ENCODE measurements around the gene SSPN.

GRCh38 chr12:26252946-26253345, 57.6 kb downstream of the SSPN start:
- no peak for TF ChIP-seq FOXP1 (CRISPR knock-in tag; IDR thresholded peaks at IDR 0.05)
- TF ChIP-seq CTCF (IDR thresholded peaks at IDR 0.05 in 2 of 3, conservative IDR thresholded peaks at IDR 0.05 in 1 of 3; ENCODE audit: insufficient read depth in 2 of 3, low read depth in 1 of 3, low read length in 3 of 3) = no peak
- TF ChIP-seq ZNF707 (CRISPR knock-in tag; conservative IDR thresholded peaks at IDR 0.05) = no peak
- TF ChIP-seq AFF4 (CRISPR knock-in tag; IDR thresholded peaks at IDR 0.05) = no peak
- TF ChIP-seq RBBP5 (IDR thresholded peaks at IDR 0.05; ENCODE audit: borderline replicate concordance, insufficient read depth, low read length, poor library complexity, severe bottlenecking) = no peak
- no peak for TF ChIP-seq EHMT2 (IDR thresholded peaks at IDR 0.05)
- no peak for TF ChIP-seq HOXB6 (CRISPR knock-in tag; IDR thresholded peaks at IDR 0.05; ENCODE audit: borderline replicate concordance)
- no peak for TF ChIP-seq NBN (IDR thresholded peaks at IDR 0.05; ENCODE audit: low read depth)
- no peak for TF ChIP-seq FOS (IDR thresholded peaks at IDR 0.05; ENCODE audit: extremely low read depth, insufficient read length)
- no peak for TF ChIP-seq ESRRB (CRISPR knock-in tag; IDR thresholded peaks at IDR 0.05; ENCODE audit: borderline replicate concordance)
- TF ChIP-seq THRA (IDR thresholded peaks at IDR 0.05) = no peak
- TF ChIP-seq EZH2 (IDR thresholded peaks at IDR 0.05; ENCODE audit: borderline replicate concordance, low read depth, low read length) = no peak
- no peak for TF ChIP-seq ELK1 (CRISPR knock-in tag; IDR thresholded peaks at IDR 0.05)

All from K562 (cell line).